ENCODE data around the gene MYO1D.

The MYO1D gene

GRCh38 chr17:32503251-32504165, 373.4 kb downstream of the MYO1D start:
- DNase-seq (ENCODE audit: low read depth): no peak

DNA sequence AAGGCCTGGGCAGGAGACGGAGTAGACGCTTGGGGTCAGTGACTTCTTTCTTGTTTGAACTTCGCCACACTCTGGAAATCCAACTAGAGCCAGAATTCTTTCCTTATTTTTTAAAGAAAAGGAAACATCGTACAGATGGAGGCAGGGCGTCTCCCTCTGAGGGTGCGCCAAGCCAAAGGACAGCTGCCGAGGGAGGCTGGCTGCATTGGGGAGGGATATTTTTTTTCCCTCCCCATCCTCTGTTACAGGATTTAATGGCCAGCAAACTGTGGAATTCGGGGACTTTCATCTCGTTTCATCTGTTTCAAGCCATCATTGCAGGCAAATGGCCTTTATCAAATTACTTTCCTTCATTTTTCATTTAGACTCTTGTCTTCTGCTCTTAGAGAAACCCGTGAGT, 374.2 kb downstream of the MYO1D start:
- no peak for DNase-seq (ENCODE audit: low read depth)

- no peak for DNase-seq (ENCODE audit: low read depth)
These were observed 374.9 kb downstream of the MYO1D start for GRCh38 chr17:32502013-32502412.

GRCh38 chr17:32498391-32498790, 378.5 kb downstream of the MYO1D start:
- DNase-seq (ENCODE audit: low read depth): no peak

DNA sequence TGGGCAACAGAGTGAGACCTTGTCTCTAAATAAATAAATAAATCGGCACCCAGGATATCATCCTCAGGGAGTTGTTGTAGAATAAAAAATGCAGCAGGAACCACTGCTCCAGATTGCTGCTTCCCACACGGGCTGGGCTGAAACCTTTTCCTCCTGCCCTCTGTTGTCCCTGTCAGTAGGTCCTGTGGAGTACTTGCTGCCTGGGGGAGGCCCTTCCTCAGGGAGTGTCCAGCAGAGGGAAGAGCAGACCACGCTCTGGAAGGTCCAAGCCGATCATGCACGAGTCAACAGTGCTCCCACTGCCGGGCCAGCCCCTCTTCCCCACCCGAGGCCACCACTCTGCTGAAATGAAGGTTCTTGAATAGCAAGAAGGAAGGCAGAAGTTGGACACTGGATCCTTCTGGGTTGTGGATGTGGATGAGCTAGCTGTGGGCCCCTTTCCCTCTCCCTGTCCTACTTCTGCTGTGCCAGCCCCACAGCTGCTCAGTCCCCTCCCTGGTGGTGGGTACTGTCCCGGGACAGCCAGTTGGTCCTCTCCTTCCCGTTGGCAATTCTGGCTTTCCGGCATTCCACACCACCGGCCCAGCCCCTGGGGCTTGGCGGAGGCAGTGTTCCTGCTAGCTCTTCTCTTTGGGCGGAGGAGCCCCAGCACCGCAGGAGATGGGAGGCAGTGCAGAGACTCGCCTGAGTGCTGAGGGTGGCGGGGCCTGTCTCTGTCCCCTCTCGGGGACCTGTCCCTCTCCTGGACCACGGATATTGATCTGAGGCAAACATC, 379.3 kb downstream of the MYO1D start:
- DNase-seq (ENCODE audit: low read depth): no peak

DNA sequence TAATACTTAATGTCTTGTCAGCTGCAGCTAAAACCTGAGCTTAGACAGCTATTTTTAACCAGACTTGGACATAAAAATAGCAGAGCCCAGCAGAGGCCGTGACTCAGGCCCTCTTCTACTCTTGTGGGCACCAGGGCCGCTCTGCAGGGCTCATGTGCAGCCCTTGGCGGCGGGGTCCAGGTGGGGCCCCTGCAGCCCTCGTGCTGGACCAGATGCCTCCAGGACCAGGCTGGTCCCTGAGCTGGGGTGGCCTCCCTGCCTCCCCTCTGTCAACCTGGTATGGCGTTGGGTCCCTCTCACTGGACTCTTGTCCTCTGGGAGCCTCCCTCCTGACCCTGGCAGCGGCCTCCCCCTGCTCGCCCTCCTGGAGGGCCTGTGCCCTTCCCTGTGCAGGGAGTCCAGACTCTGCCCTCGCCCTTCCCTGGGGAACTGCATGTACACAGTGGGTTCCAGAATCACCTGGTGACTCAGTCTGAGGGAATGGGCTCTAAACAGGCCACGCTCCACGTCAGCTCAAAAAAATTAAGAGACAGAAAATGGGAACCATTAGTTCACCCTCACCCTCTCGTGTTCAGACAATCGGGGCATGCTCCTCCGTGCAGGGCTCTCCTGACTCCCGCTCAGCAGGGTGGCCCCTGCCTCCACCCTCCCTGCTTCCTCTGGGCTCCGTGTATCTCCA, 380.4 kb downstream of the MYO1D start:
- no peak for DNase-seq (ENCODE audit: low read depth)

- DNase-seq (ENCODE audit: low read depth): no peak
These were observed 381.3 kb downstream of the MYO1D start for GRCh38 chr17:32495359-32496231.

- no peak for DNase-seq (ENCODE audit: low read depth)
These were observed 382.1 kb downstream of the MYO1D start for GRCh38 chr17:32494621-32495358.

DNA sequence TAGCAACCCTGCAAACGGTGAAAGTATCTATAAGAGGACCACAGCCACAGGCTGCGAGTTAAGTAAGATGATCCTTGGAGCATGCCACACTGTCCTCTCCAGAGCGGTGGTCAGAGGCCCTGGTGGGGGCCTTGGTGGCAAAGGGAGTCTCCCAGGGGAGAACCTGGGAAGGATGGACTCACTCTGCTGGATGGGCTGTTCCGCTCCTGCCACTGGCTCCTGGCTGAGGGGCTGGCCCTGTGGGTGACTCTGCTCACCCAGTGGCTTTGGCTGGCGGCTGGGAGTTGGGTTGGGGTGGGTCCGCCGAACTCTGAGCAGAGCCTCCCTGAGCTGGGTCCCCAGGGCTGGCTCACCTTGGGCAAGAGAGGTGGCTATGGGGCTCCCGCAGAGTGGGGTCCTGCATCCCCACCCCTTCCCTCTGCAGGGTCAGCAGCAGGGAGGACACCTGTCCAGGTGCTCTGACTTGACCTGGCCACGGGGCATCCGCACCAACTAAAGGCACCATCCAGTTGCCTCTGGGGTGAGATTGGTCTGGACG, 382.9 kb downstream of the MYO1D start:
- DNase-seq (ENCODE audit: low read depth): no peak

- no peak for DNase-seq (ENCODE audit: low read depth)
These were observed 383.4 kb downstream of the MYO1D start for GRCh38 chr17:32493571-32493970.

DNA sequence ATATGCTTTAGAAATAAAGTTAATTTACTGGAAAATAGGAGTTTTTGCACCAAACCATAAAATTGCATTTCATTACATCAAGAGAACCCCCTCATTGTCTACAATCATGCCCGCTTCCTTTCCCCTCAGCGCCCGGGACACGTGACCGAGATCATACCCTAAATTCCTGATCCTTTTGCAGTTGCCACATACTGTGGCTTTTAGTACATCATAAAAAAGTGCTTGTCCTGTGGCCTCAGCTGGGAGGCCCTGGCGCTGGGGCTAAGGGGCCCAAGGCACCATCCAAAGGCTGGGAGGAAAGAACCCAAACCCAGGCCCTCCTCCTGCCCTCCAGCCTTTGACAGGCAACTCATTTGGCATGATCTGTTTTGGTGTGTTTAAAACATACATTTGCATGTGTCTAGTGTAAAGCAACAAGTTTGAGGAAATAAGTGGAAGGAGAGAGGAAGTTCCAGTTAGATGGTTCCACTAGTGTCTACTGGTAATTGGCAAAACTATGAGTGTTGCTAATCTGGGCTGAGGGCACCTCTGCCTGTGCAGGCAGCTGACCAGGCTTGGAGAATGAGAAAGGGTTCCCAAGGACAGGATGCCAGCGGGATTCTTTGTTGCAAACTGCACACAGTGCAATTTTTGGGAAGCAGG, 384.2 kb downstream of the MYO1D start:
- DNase-seq (ENCODE audit: low read depth): no peak

- DNase-seq (ENCODE audit: low read depth): no peak
These were observed 384.7 kb downstream of the MYO1D start for GRCh38 chr17:32492264-32492589.

GRCh38 chr17:32491371-32492263, 385.3 kb downstream of the MYO1D start:
- no peak for DNase-seq (ENCODE audit: low read depth)

GRCh38 chr17:32490101-32490482, 386.8 kb downstream of the MYO1D start:
- no peak for DNase-seq (ENCODE audit: low read depth)

DNA sequence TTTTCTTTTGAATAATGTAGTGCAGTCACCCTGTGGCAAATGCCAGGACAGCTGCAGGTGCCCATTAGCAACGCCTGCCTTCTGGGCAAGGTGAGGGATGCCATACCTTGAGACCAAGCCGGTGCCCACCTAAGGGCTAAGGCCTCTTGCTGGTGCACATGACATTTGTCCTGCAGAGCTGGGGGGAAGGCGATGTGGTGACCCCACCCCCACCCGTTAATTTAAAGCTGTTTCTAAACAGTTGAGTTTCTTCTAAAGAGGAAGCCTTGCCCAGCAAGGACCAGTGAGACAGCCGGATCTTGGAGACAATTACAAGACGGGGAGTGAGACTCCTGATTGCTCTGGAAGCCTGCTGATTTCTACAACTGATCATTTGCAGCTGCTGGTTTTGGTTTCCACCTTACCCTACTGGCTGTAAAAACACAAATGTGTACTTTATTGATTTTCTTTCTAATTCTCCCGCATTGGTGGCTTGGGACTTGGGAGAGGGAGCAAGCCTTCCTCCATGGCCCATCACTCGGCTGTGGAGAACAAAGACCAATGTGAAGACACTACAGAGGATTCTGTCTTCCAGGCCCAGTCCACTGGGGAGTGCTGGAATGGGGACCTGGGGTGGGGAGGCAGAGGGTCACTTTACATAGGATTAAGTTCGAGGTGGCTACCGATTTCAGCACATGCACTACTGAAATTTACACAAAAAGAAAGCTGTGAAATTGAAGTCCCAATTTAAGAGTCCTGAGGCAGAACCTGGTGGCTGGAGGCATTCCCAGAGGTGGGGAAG, 387.4 kb downstream of the MYO1D start:
- DNase-seq (ENCODE audit: low read depth): no peak

GRCh38 chr17:32488604-32489180, 388.2 kb downstream of the MYO1D start:
- no peak for DNase-seq (ENCODE audit: low read depth)

DNA sequence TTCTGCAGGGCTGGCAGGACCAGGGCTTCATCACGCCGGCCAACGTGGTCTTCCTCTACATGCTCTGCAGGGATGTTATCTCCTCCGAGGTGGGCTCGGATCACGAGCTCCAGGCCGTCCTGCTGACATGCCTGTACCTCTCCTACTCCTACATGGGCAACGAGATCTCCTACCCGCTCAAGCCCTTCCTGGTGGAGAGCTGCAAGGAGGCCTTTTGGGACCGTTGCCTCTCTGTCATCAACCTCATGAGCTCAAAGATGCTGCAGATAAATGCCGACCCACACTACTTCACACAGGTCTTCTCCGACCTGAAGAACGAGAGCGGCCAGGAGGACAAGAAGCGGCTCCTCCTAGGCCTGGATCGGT, 388.8 kb downstream of the MYO1D start:
- DNase-seq (ENCODE audit: low read depth): no peak
